Fibroblast of pulmonary artery (primary cell): ENCODE data around the gene TYRO3.

Experiments
- DNase-seq: peaks from one replicate; pipeline ENCODE4 v3.0.0-alpha.2; 2010; ENCODE audit warnings: low read depth
- H3K4me3 ChIP-seq: replicated peaks from 2 replicates; pipeline ENCODE4 v1.5.1; 2011; ENCODE audit warnings: low read depth, mild to moderate bottlenecking, control low read depth, low read length, moderate library complexity
- TF ChIP-seq, protein P1 (sequence below): IDR thresholded peaks from 2 replicates; pipeline ENCODE4 v1.5.1; 2011; ENCODE audit warnings: mild to moderate bottlenecking, control low read depth, low read length, inconsistent platforms; ENCODE audit errors: missing control alignments

TYRO3 gene

GRCh38 chr15:41594801-41595746 is 36.1 kb downstream of the TYRO3 start:
- TF ChIP-seq, protein P1, sequence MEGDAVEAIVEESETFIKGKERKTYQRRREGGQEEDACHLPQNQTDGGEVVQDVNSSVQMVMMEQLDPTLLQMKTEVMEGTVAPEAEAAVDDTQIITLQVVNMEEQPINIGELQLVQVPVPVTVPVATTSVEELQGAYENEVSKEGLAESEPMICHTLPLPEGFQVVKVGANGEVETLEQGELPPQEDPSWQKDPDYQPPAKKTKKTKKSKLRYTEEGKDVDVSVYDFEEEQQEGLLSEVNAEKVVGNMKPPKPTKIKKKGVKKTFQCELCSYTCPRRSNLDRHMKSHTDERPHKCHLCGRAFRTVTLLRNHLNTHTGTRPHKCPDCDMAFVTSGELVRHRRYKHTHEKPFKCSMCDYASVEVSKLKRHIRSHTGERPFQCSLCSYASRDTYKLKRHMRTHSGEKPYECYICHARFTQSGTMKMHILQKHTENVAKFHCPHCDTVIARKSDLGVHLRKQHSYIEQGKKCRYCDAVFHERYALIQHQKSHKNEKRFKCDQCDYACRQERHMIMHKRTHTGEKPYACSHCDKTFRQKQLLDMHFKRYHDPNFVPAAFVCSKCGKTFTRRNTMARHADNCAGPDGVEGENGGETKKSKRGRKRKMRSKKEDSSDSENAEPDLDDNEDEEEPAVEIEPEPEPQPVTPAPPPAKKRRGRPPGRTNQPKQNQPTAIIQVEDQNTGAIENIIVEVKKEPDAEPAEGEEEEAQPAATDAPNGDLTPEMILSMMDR, result no peak
- no peak overlapping the region for H3K4me3 ChIP-seq
- no peak for DNase-seq

- H3K4me3 ChIP-seq, result no peak overlapping the region
- no peak for DNase-seq
- TF ChIP-seq, protein P1, result no peak
Observed at GRCh38 chr15:41596972-41597371, 38.0 kb downstream of the TYRO3 start.

DNA sequence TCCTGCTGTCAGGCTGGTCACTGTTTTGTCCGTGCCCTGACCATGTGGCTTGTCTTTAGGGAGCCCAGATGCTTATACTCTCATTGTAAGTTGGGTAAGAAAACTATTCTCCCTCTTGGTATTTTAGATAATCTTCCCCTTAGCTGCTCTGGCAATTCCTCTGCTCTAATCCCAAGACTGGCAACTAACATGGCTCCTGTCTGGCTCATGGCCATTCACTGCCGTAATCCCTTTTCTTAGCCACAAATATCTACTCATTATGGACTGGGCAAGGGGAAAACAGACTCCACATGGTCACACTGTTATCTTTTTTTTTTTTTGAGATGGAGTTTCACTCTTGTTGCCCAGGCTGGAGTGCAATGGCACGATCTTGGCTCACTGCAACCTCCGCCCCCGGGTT is 38.8 kb downstream of the TYRO3 start:
- TF ChIP-seq, protein P1, result no peak
- no peak overlapping the region for H3K4me3 ChIP-seq
- DNase-seq, result no peak

GRCh38 chr15:41599061-41599460 is 40.0 kb downstream of the TYRO3 start:
- H3K4me3 ChIP-seq, result no peak overlapping the region
- no peak for DNase-seq
- TF ChIP-seq, protein P1, result no peak

DNA sequence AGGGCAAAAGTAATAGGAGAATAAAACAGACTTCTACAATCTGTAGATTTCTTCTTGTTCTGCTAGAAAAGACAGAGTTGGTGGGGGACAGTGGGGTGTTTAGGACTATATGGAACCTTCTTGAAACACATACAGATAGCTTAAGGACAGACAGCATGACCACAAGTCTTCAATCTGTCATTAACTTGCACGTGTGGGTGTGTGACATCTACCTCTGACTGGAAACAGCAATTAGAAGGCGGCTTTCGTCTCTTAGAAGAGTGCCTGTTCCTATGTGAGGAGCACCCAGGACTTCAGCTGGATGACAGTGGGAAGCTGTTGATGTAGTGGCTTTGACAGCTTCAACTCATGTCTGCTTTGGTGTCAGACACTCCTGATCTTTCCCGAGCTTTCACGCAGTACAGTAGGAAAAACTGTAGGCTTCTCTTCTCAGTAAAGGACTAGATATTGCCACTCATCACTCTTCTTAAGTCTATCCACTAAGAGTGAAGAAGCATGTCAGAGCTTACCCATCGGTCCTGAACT is 44.5 kb downstream of the TYRO3 start:
- no peak overlapping the region for H3K4me3 ChIP-seq
- TF ChIP-seq, protein P1, result no peak
- no peak for DNase-seq

DNA sequence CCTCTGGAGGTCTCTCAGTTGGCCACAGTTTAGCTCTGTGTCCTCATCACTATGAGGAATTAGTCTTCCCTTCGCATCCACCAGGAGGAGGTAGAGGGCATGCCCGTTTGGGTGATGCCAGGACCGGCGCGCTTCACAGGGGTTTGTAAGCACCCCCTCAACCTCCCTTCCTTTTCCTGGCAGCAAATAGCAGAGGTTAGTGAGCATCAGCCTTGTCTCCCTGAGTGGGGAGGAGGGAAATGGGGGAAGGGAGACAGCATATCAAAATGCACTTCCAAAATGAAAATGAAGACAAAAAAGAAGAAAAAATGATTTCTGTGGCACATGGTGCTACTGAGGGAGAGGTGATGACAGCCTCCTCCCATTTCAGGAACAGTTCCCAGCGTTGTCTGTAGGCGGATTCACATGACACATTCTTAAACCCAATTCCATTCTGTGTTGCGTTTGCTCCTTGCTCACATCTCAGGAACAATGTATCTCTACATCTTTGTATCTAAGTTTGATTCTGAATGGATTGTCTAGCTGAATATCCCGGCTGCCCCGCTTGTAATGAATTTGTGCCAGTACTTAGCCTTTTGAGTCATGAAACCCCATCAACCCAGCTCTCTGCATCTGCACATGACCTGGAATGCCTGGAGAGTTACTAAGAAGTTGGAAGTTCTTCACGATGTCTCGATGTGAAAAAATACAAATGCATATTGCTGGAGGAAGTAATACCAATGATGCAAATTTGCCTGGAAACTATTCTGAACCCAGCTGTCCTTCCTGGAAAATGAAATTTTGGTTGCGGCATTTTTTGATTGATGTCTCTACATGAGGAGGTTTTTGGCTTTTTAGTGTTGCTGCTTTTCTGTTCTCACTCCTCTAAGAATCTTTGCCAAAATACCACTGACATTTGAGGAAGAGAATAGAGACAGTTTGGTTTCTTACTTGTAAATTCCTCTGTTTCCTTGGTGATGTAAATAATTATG is 45.2 kb downstream of the TYRO3 start:
- DNase-seq, result peak; percentile 89
- TF ChIP-seq, protein P1, result peak; percentile 91
- H3K4me3 ChIP-seq, result peak overlapping the region; percentile 41
